HG03520 (cell line): ENCODE results near the gene ZNF33A.
"Not testable (repeated sequence)": the region's sequence is repeated elsewhere in the genome, so short reads cannot be mapped to it uniquely, and the experiment has no call there.

Experiments
- ATAC-seq: cut with Tn5 transposase; IDR thresholded peaks from one replicate; pipeline ENCODE4 v1.9.1; 2021; ENCODE audit warnings: mild to moderate bottlenecking, moderate library complexity; ENCODE audit not compliant: unreplicated experiment

The ZNF33A gene

GRCh38 chr10:38043516-38043915 lies 33.0 kb downstream of the ZNF33A start:
- ATAC-seq: no peak

DNA sequence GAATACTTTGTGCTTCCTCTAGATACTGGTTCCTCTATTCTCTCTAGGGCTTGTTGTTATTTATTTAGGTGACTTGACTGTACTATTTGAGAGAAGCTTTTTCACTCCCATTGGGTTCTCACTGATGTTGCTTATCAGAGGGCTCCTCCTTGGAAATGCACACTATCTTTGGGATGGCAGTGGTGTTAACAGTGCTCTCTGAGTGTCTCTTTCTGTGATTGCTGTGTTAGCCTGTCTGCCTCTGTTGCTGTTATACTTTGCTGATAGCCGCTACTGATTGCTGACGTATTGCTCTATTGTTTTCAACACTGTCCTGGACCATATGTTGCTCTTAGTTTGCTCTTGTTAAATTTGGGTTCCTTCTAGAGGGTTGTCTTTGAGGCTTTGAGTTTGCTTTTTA lies 34.7 kb downstream of the ZNF33A start:
- ATAC-seq: no peak

DNA sequence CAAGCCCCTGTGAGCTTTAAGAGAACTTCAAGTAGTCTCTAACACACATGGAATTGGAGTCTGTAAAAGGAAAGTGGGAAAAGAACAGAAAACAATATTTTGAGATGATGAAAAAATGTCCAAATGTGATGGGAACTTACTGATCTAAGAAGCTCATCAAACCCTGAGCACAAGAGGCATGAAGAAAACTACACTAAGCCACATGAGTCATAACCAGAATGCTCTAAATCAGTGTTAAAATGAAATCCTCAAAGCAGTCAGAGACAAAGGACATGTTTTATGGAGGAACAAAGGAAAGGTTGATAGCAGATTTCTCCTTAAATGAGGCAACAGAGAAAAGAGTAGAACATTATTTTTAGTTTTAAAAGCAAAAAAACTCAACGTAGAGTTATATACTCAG lies 37.2 kb downstream of the ZNF33A start:
- peak; percentile 72 for ATAC-seq

DNA sequence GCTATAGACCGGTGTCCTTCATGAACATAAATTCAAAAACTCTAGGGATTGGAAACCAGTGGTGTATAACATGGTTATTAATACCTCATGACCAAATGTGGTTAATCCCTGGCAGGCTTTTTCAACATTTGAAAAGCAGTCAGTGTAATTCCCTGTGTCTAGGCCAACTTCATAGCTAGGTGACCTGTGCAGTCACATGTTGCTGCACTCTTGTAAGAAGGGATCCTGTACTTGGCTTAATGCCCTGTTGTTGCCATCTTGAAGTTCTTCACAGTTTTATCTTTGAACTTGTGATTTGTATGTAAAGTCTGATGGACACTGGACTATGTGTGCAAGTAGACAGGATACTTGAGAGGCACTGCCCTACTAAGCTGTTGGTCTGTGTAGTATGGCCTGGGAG lies 39.7 kb downstream of the ZNF33A start:
- no peak for ATAC-seq

- ATAC-seq: no peak
These were observed 43.9 kb downstream of the ZNF33A start for GRCh38 chr10:38054361-38054797.

- not testable (repeated sequence) for ATAC-seq
These were observed 44.9 kb downstream of the ZNF33A start for GRCh38 chr10:38055274-38055894.

- not testable (repeated sequence) for ATAC-seq
These were observed 59.2 kb downstream of the ZNF33A start for GRCh38 chr10:38069663-38070062.

DNA sequence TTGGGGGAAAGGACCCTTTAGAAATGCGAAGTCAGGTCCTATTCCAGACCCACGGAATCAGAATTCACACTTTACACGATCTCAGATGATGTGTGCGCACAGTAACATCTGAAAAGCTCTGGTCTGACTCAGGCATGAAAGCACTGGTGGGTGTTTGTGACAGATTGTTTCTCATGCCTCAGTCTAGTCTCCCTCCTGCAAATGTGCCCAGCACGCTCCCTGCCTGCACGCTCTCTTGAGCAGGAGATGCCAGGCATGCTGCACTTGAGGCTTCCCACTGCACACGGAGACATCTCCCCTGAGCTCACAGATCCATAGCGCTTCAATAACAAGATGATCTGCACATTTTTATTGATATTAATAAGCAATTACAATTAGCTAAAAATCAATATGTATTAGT lies 60.0 kb downstream of the ZNF33A start:
- ATAC-seq: no peak

- no peak for ATAC-seq
These were observed 62.1 kb downstream of the ZNF33A start for GRCh38 chr10:38072552-38072951.

GRCh38 chr10:38076687-38077086 lies 66.2 kb downstream of the ZNF33A start:
- ATAC-seq: no peak

DNA sequence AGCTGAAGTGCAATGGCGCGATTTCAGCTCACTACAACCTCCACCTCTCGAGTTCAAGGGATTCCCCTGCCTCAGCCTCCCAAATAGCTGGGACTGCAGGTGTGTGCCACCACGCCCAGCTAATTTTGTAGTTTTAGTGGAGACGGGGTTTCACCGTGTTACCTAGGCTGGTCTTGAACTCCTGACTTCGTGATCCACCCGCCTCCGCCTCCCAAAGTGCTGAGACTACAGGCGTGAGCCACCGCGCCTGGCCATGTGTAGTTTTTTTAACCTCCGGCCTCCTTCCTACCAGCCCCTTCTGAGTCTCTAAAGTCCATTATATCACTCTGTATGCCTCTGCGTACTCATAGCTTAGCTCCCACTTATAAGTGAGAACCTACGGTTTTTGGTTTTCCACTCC lies 82.8 kb downstream of the ZNF33A start:
- not testable (repeated sequence) for ATAC-seq

DNA sequence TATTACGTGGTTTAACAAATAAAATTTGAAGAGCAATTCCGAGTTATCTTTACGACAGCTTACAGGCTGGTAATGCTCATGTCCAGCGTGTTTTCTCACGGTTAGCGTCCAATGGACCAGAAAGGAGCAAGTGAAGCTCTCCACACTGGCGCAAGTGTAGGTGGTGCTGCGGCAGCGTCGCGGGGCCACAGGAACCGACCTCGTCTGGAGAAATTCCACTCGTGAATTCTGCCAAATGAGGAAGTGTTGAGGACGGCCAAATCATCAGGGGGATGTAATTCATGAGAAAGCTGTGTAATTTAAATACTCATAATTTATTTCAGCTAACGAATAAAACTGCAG lies 83.3 kb downstream of the ZNF33A start:
- ATAC-seq: peak; percentile 6

GRCh38 chr10:38094158-38094926 lies 83.9 kb downstream of the ZNF33A start, which contains the start of gene ZNF37A:
Gene ZNF37A (plus strand): TSS chr10:38094337. CDS start chr10:38096618, 2,281 bp downstream.
- ATAC-seq: peak; percentile 96

DNA sequence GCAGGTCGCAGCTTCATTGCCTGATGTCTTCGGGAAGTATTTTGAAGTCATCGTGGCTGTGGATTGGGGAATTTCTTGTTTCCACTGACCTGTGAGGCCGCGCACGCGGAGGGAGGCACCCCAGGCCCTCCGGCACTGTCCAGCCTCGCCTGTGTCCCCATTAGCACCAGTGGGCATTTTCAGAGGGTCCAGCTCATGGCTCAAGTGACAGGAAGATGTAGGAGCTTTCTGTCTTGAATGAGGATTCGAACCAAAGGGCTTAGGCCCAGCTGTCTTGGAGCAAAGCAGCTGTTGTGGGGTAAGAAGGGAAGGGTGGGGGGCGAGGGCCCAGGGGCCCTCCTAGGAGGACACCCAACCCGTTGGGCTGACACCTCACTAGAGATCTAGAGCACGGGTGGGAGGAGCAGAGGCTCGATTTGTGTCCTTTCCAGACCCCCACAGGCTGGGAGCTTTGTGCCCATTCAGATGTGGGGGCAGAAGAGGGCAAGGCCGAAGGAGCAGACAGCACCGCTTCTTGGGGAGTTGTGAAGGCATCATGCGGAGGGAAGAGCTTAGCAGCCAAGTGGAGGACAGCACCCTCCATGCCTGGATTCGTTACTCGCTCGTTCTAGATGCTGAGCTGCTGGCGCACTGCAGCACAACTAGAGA lies 84.6 kb downstream of the ZNF33A start:
- no peak for ATAC-seq

- no peak for ATAC-seq
These were observed 92.4 kb downstream of the ZNF33A start for GRCh38 chr10:38102880-38103279.

DNA sequence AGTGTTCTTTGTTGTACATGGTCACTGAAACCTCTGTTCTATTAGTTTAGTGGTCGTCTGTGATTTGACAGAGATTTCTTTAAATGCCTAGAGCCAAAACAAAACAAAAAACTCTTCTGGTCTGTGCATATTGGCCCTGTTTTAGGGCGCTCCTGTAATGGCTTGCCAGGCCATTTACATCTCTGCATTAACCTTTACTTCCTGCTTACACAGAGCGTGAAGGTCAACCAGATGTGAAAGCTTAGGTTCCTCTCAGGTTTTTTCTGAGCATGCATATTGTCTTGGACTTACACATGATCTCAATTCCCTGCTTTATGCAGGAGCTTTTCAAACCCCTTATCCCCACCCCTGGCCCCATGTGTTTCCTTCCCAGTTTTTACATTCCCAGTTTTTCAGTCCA lies 93.3 kb downstream of the ZNF33A start:
- no peak for ATAC-seq

DNA sequence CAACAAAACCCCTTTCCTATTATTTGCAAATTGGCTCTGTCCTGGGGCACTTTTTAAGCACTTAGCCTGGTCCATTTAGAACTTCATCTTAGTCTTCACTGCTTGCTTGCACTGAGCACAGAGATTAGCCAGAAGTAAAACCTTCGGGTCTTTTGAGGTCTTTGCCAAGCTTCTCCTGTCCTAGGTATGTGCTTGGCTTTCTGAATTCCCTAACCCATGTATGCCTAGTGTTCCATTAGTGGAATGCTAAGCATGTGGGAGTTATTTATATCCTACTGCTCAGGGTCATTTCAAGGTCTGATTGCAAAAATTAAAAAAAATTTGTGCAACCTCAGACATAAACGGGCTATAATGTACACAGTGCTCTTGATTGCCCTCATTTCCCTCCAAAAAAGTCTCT lies 101.7 kb downstream of the ZNF33A start:
- no peak for ATAC-seq
